CD4-positive, CD25-positive, alpha-beta regulatory T cell (primary cell): ENCODE data around the gene CNOT2. TPM values are rescaled to one million over a fixed set of nuclear protein-coding genes. Genes with fewer than 3 reads are reported as not detected.

ENCODE experiments used
- ATAC-seq, 2 donors: fragments of 150-1000 bp; cut with Tn5 transposase; one replicate each; pipeline ENCODE4 v1.10.0; 2021; ENCODE audit warnings: low read depth in 2 of 2, moderate number of reproducible peaks in 2 of 2, moderate library complexity in 1 of 2
- DNase-seq, 3 donors: peaks; one replicate each; pipeline versions ENCODE4 v3.0.0 to v3.0.0-alpha.2; 2012 to 2022; ENCODE audit warnings: mixed read lengths in 1 of 3
- H3K27ac ChIP-seq: one replicate; pipeline ENCODE4 v1.7.0; 2013; ENCODE audit warnings: mild to moderate bottlenecking, low read length; ENCODE audit not compliant: insufficient read depth, poor library complexity, severe bottlenecking
- H3K27me3 ChIP-seq: one replicate; pipeline ENCODE4 v1.7.0; 2013; ENCODE audit warnings: low read length; ENCODE audit not compliant: control insufficient read depth, insufficient read depth
- H3K36me3 ChIP-seq: one replicate; pipeline ENCODE4 v1.7.0; 2013; ENCODE audit warnings: mild to moderate bottlenecking, low read length, moderate library complexity; ENCODE audit not compliant: control insufficient read depth, insufficient read depth
- H3K4me1 ChIP-seq: 2 replicates; pipeline ENCODE4 v1.7.0; 2013; ENCODE audit warnings: mild to moderate bottlenecking, low read length; ENCODE audit not compliant: insufficient read depth, control insufficient read depth, poor library complexity, severe bottlenecking
- H3K4me3 ChIP-seq: one replicate; pipeline ENCODE4 v1.7.0; 2013; ENCODE audit warnings: low read depth, mild to moderate bottlenecking, low read length, moderate library complexity
- H3K9me3 ChIP-seq, 2 experiments: 1 replicate in 1 of 2; 2 replicates in 1 of 2; pipeline ENCODE4 v1.7.0; 2013; ENCODE audit warnings: low read length in 2 of 2, mild to moderate bottlenecking in 1 of 2, moderate library complexity in 1 of 2; ENCODE audit not compliant: control insufficient read depth in 2 of 2
- H3K27ac Mint-ChIP-seq, 3 donors: one replicate each; pipeline ENCODE4 v1.8.0; 2020 to 2022; ENCODE audit warnings: mild to moderate bottlenecking in 3 of 3, mixed read lengths in 3 of 3, moderate library complexity in 2 of 3
- H3K27me3 Mint-ChIP-seq: one replicate; pipeline ENCODE4 v1.8.0; 2022; ENCODE audit warnings: mild to moderate bottlenecking, mixed read lengths
- H3K36me3 Mint-ChIP-seq: one replicate; pipeline ENCODE4 v1.8.0; 2020; ENCODE audit warnings: mixed read lengths
- H3K4me1 Mint-ChIP-seq, 4 donors: one replicate each; pipeline ENCODE4 v1.8.0; 2020 to 2022; ENCODE audit warnings: mixed read lengths in 4 of 4, mild to moderate bottlenecking in 1 of 4
- H3K4me3 Mint-ChIP-seq, 4 donors: one replicate each; pipeline ENCODE4 v1.8.0; 2020 to 2022; ENCODE audit warnings: mild to moderate bottlenecking in 4 of 4, mixed read lengths in 4 of 4, moderate library complexity in 3 of 4
- H3K9me3 Mint-ChIP-seq, 7 donors: one replicate each; pipeline ENCODE4 v1.8.0; 2020 to 2022; ENCODE audit warnings: mixed read lengths in 7 of 7, mild to moderate bottlenecking in 3 of 7, moderate library complexity in 2 of 7
- polyA plus RNA-seq, 4 donors: library from polyadenylated mRNA; unstranded; fragments of 300-500 nt; fragmentation: Illumina TruSeq; gene quantifications; one replicate each; pipeline ENCODE4 v1.2.3, GENCODE V29; 2021
- total RNA-seq: library from RNA; stranded (reverse); gene quantifications from one replicate; pipeline ENCODE4 v1.2.3, GENCODE V29; 2022

Gene CNOT2
- total and polyA plus RNA-seq, 5 donors from 2014 or later = 78.5 to 137 (median 101) TPM

GRCh38 chr12:70221626-70222025 lies 21.6 kb upstream of the CNOT2 start:
- Histone ChIP-seq H3K36me3 (no peaks in the 10 kb centered on the region), H3K4me1 (no peaks in the 10 kb centered on the region), H3K4me3 (no peak overlapping the region), H3K27ac (no peak overlapping the region), H3K27me3 (no peaks in the 10 kb centered on the region), H3K9me3 (no peaks in the 10 kb centered on the region)
- Mint-ChIP-seq H3K9me3 (no peaks in the 10 kb centered on the region), H3K4me3 (no peak overlapping the region), H3K4me1 (peaks cover 0 to 5% (median 2%) of the 10 kb centered on the region in 4 donors), H3K36me3 (peaks cover 5% of the 10 kb centered on the region), H3K27me3 (no peaks in the 10 kb centered on the region), H3K27ac (no peak overlapping the region)
- DNase-seq (no peak), ATAC-seq (no peak)

- ATAC-seq (no peak), DNase-seq (no peak)
- peaks cover 0 to 5% (median 4%) of the 10 kb centered on the region in 4 donors for H3K4me1 Mint-ChIP-seq
- H3K9me3 Mint-ChIP-seq = no peaks in the 10 kb centered on the region
- H3K27me3 Mint-ChIP-seq = no peaks in the 10 kb centered on the region
- H3K27ac Mint-ChIP-seq = no peak overlapping the region
- Histone ChIP-seq H3K27me3 (no peaks in the 10 kb centered on the region), H3K4me1 (no peaks in the 10 kb centered on the region), H3K27ac (no peak overlapping the region), H3K4me3 (no peak overlapping the region), H3K9me3 (no peaks in the 10 kb centered on the region), H3K36me3 (no peaks in the 10 kb centered on the region)
- H3K4me3 Mint-ChIP-seq = no peak overlapping the region
- no peaks in the 10 kb centered on the region for H3K36me3 Mint-ChIP-seq
These were observed 15.3 kb upstream of the CNOT2 start for GRCh38 chr12:70227911-70228310.

GRCh38 chr12:70230934-70231606 lies 12.2 kb upstream of the CNOT2 start:
- Mint-ChIP-seq H3K36me3 (no peaks in the 10 kb centered on the region), H3K9me3 (peaks cover 0 to 1% (median 0%) of the 10 kb centered on the region in 7 donors), H3K27ac (no peak overlapping the region), H3K27me3 (no peaks in the 10 kb centered on the region), H3K4me1 (peaks cover 0 to 4% (median 0%) of the 10 kb centered on the region in 4 donors), H3K4me3 (no peak overlapping the region)
- no peak overlapping the region for H3K4me3 ChIP-seq
- H3K27me3 ChIP-seq = no peaks in the 10 kb centered on the region
- no peak for ATAC-seq
- H3K9me3 ChIP-seq = no peaks in the 10 kb centered on the region
- no peak overlapping the region for H3K27ac ChIP-seq
- DNase-seq = no peak
- H3K4me1 ChIP-seq = no peaks in the 10 kb centered on the region
- H3K36me3 ChIP-seq = no peaks in the 10 kb centered on the region

GRCh38 chr12:70236990-70237389 lies 6.2 kb upstream of the CNOT2 start:
- Histone ChIP-seq H3K27ac (no peak overlapping the region), H3K4me1 (peaks cover 13% of the 10 kb centered on the region), H3K27me3 (no peaks in the 10 kb centered on the region), H3K36me3 (peaks cover 27% of the 10 kb centered on the region), H3K9me3 (peaks cover 0 to 1% of the 10 kb centered on the region in 2 experiments), H3K4me3 (no peak overlapping the region)
- Mint-ChIP-seq H3K27me3 (no peaks in the 10 kb centered on the region), H3K9me3 (peaks cover 0 to 3% (median 0%) of the 10 kb centered on the region in 7 donors), H3K36me3 (peaks cover 23% of the 10 kb centered on the region), H3K4me3 (peak overlapping the region in 1 of 4 donors; percentile 32), H3K4me1 (peaks cover 12 to 29% (median 22%) of the 10 kb centered on the region in 4 donors), H3K27ac (no peak overlapping the region)
- DNase-seq (no peak), ATAC-seq (no peak)

- no peaks in the 10 kb centered on the region for H3K27me3 ChIP-seq
- no peak overlapping the region for H3K4me3 ChIP-seq
- H3K9me3 Mint-ChIP-seq = peaks cover 0 to 3% (median 0%) of the 10 kb centered on the region in 7 donors
- no peak overlapping the region for H3K27ac ChIP-seq
- H3K27ac Mint-ChIP-seq = peak overlapping the region in 1 of 3 donors; percentile 24
- H3K36me3 Mint-ChIP-seq = peaks cover 27% of the 10 kb centered on the region
- no peaks in the 10 kb centered on the region for H3K27me3 Mint-ChIP-seq
- ATAC-seq (no peak), DNase-seq (peak in 1 of 3 donors; percentile 40)
- H3K4me1 ChIP-seq = peaks cover 38% of the 10 kb centered on the region
- peaks cover 27% of the 10 kb centered on the region for H3K36me3 ChIP-seq
- peak overlapping the region; percentile 1 to 98 (median 18) for H3K4me3 Mint-ChIP-seq
- H3K9me3 ChIP-seq = peaks cover 0 to 1% of the 10 kb centered on the region in 2 experiments
- peaks cover 25 to 48% (median 41%) of the 10 kb centered on the region in 4 donors for H3K4me1 Mint-ChIP-seq
These were observed 2.6 kb upstream of the CNOT2 start for GRCh38 chr12:70240673-70241072.

GRCh38 chr12:70241845-70242244 lies 1.4 kb upstream of the CNOT2 start:
- Histone ChIP-seq H3K4me3 (peak overlapping the region; percentile 92), H3K27ac (peak overlapping the region; percentile 96), H3K9me3 (no peaks in the 10 kb centered on the region), H3K4me1 (peaks cover 46% of the 10 kb centered on the region), H3K36me3 (peaks cover 26% of the 10 kb centered on the region), H3K27me3 (no peaks in the 10 kb centered on the region)
- peak overlapping the region; percentile 69 to 100 (median 70) for H3K27ac Mint-ChIP-seq
- H3K27me3 Mint-ChIP-seq = no peaks in the 10 kb centered on the region
- peak overlapping the region; percentile 97 to 99 (median 98) for H3K4me3 Mint-ChIP-seq
- DNase-seq (no peak), ATAC-seq (no peak)
- peaks cover 27% of the 10 kb centered on the region for H3K36me3 Mint-ChIP-seq
- H3K4me1 Mint-ChIP-seq = peaks cover 35 to 60% (median 50%) of the 10 kb centered on the region in 4 donors
- no peaks in the 10 kb centered on the region for H3K9me3 Mint-ChIP-seq

- peaks cover 19% of the 10 kb centered on the region for H3K36me3 ChIP-seq
- DNase-seq = peak; percentile 57 to 81 (median 70)
- peak overlapping the region; percentile 96 for H3K27ac ChIP-seq
- Mint-ChIP-seq H3K27me3 (no peaks in the 10 kb centered on the region), H3K36me3 (peaks cover 25% of the 10 kb centered on the region), H3K9me3 (no peaks in the 10 kb centered on the region), H3K4me3 (peak overlapping the region; percentile 97 to 99 (median 98)), H3K27ac (peak overlapping the region; percentile 99 to 100 (median 99)), H3K4me1 (peaks cover 50 to 77% (median 65%) of the 10 kb centered on the region in 4 donors)
- ATAC-seq = peak; percentile 73 to 76
- H3K4me1 ChIP-seq = peaks cover 64% of the 10 kb centered on the region
- H3K27me3 ChIP-seq = no peaks in the 10 kb centered on the region
- peak overlapping the region; percentile 92 for H3K4me3 ChIP-seq
- H3K9me3 ChIP-seq = no peaks in the 10 kb centered on the region
These were observed 508 bp downstream of the CNOT2 start for GRCh38 chr12:70243510-70244371.
